Cardiac ventricle fibroblast (primary cell): Measurements from ENCODE around the gene PDCD5. TPM values are rescaled to one million over a fixed set of nuclear protein-coding genes. Genes with fewer than 3 reads are reported as not detected.

Source experiments
- total RNA-seq: library from RNA; depleted of rRNA; stranded (reverse); fragments of >200 nt; gene quantifications from 2 replicates; pipeline ENCODE4 v1.2.3, GENCODE V29; 2015

Gene PDCD5
- 145 and 153 TPM in 2 replicates for total RNA-seq

DNA sequence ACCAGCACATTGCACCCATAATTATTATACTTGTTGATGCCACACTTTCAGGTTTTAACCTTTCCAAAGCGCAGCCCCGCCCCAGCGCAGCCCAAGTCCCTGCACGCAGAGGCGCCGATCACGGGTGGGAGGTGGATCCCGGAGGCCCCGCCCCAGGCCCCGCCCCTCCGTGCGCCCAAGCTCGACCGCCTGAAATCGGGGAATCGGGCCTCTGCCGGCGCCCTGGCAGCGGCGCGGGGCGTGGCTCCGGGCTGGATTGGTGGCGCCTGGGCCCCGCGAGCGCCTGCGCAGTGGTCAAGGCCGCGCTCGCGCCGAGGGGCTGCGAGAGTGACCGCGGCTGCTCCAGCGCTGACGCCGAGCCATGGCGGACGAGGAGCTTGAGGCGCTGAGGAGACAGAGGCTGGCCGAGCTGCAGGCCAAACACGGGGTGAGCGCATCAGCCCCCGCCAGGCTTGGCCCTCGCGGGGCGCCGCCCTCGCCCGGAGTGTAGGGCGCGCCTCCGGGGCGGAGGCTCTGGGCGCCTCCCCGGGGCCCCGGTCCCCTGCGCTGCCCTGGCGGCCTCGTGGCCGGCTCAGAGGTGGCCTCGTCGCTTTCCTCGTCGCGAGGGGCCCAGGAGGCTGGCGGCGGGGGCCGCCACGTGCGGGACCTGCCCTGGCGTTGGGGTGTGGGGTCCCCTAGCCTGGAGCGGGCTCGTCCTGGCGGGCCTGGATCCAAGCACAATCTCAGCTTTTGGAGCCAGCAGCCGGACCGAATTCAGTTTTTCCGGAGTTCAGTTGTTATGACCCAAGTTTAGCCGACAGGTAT, at the start of gene PDCD5:
PDCD5 (plus strand) TSS at position 290 of the 804 bp plus-strand sequence; CDS start at position 362, 72 bp downstream.

Other genes with a start within 250 kb of the PDCD5 start
- gene ZNF507, start 235.6 kb upstream of the PDCD5 start, total RNA-seq = 12.1 and 12.7 TPM in 2 replicates
- gene DPY19L3, start 175.4 kb upstream of the PDCD5 start, total RNA-seq = 35.9 and 39.4 TPM in 2 replicates
- gene ANKRD27, start 94.0 kb downstream of the PDCD5 start, total RNA-seq = 20.0 and 21.5 TPM in 2 replicates
- 0.24 and 0.69 TPM in 2 replicates for gene RGS9BP, start 94.7 kb downstream of the PDCD5 start, total RNA-seq
- gene NUDT19, start 110.6 kb downstream of the PDCD5 start, total RNA-seq = 11.1 and 16.3 TPM in 2 replicates
- gene TDRD12, start 138.6 kb downstream of the PDCD5 start, total RNA-seq = 0.10 TPM in 1 of 2 replicates, not detected in the other